Mucosa of descending colon (tissue), 3 donors: ENCODE data around the gene CNTN4. TPM values are rescaled to one million over a fixed set of nuclear protein-coding genes. Genes with fewer than 3 reads are reported as not detected.
"Not testable (repeated sequence)": the region's sequence is repeated elsewhere in the genome, so short reads cannot be mapped to it uniquely, and the experiment has no call there.

Experiments used
- ATAC-seq: fragments of 200-7000 bp; cut with Tn5 transposase; one replicate; pipeline ENCODE4 v1.9.1; 2020; ENCODE audit warnings: mild to moderate bottlenecking, moderate library complexity
- DNase-seq, 3 donors: peaks; one replicate each; pipeline ENCODE4 v3.0.0-alpha.2; 2020
- H3K36me3 ChIP-seq: fragments of 200-600 bp; one replicate; pipeline ENCODE4 v1.8.0; 2021; ENCODE audit warnings: low read depth, mild to moderate bottlenecking
- H3K4me1 ChIP-seq: fragments of 200-600 bp; one replicate; pipeline ENCODE4 v1.8.0; 2021; ENCODE audit warnings: low read depth, mild to moderate bottlenecking
- H3K4me3 ChIP-seq: fragments of 200-600 bp; one replicate; pipeline ENCODE4 v1.8.0; 2021; ENCODE audit warnings: mild to moderate bottlenecking
- H3K9me3 ChIP-seq: fragments of 200-600 bp; one replicate; pipeline ENCODE4 v1.8.0; 2021; ENCODE audit warnings: mild to moderate bottlenecking
- intact Hi-C, 2 donors: fragments of 100-400 bp; cut with DNase I in 1 of 2; cut with micrococcal nuclease in 1 of 2; formaldehyde crosslinking; loops; one replicate each; pipeline versions ENCODE4 v1.11.0 to v1.11.1; 2022; cut with DNase I, micrococcal nuclease
- total RNA-seq, 3 donors: library from RNA; stranded (reverse); fragmentation: NEBNext Ultra II Directional in 2 of 3; extraction: Animal tissue kit (Norgen Biotek cat#: 25700) in 2 of 3; gene quantifications; one replicate each; pipeline versions ENCODE4 v1.2.1 to v1.2.4, GENCODE V29; 2021 to 2023
- TF ChIP-seq, protein P1 (sequence below): fragments of 200-600 bp; IDR thresholded peaks from one replicate; pipeline ENCODE4 v1.8.0; 2022; ENCODE audit warnings: antibody characterized with exemption, mild to moderate bottlenecking
- donor health status: DM: no; HTN: no; CAD: no; lungs with moderate emphysema.
- donor health status: DM: no; HTN: no; CAD: no.
- donor health status: DM: no; HTN: yes; CAD: no.

The CNTN4 gene
- total RNA-seq, 3 donors from 2014 or later = 7.8 to 41.1 (median 13.4) TPM

DNA sequence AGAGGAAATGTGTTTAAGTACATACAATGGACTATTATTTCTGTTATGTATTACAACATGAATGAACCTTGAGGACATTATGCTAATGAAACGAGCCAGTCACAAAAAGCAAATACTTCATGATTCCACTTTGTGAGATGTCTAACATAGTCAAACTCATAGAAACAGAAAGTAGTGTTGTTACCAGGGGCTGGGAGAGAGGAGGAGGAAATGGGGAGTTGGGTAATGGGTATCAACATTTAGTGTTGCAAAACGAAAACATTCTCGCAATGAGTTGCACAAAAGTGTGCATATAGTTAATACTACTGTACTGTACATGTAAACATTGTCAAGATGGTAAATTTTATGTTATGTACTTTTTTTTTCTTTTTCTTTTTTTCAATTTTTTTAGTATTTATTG is 817.2 kb downstream of the CNTN4 start:
- Histone ChIP-seq H3K4me1 (no peaks in the 10 kb centered on the region), H3K36me3 (no peaks in the 10 kb centered on the region), H3K9me3 (no peaks in the 10 kb centered on the region), H3K4me3 (no peak overlapping the region)
- intact Hi-C loops = no loop called here
- ATAC-seq = no peak
- TF ChIP-seq, protein P1, sequence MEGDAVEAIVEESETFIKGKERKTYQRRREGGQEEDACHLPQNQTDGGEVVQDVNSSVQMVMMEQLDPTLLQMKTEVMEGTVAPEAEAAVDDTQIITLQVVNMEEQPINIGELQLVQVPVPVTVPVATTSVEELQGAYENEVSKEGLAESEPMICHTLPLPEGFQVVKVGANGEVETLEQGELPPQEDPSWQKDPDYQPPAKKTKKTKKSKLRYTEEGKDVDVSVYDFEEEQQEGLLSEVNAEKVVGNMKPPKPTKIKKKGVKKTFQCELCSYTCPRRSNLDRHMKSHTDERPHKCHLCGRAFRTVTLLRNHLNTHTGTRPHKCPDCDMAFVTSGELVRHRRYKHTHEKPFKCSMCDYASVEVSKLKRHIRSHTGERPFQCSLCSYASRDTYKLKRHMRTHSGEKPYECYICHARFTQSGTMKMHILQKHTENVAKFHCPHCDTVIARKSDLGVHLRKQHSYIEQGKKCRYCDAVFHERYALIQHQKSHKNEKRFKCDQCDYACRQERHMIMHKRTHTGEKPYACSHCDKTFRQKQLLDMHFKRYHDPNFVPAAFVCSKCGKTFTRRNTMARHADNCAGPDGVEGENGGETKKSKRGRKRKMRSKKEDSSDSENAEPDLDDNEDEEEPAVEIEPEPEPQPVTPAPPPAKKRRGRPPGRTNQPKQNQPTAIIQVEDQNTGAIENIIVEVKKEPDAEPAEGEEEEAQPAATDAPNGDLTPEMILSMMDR = no peak
- DNase-seq = no peak

DNA sequence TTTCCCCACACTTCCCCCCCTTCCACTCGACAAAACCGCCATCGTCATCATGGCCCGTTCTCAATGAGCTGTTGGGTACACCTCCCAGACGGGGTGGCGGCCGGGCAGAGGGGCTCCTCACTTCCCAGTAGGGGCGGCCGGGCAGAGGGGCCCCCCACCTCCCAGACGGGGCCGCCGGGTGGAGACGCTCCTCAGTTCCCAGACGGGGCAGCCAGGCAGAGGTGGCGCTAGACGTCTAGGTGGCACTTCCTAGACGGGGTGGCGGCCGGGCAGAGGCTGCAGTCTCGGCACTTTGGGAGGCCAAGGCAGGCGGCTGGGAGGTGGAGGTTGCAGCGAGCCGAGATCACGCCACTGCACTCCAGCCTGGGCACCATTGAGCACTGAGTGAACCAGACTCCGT is 818.0 kb downstream of the CNTN4 start:
- H3K4me1 ChIP-seq, H3K36me3 ChIP-seq, H3K9me3 ChIP-seq, ATAC-seq, DNase-seq, intact Hi-C loops, H3K4me3 ChIP-seq: not testable (repeated sequence)

DNA sequence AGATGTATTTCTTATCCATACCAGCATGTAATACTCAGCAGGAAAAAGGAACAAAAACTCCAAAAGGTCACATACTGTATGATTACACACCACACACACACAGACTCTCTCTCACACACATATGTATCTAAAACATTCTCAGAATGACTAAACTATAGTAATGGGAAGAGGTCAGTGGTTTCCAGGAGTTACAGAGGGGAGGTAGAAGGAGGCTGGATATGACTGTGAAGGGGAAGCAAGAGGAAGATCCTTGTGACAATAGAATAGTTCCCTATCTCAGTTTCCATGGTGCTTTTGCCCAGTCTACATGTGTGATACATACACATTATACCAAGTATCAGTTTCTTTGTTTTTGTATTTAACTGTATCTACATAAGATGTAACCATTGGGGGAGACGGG is 821.4 kb downstream of the CNTN4 start:
- DNase-seq (no peak), ATAC-seq (no peak)
- Histone ChIP-seq H3K4me3 (no peak overlapping the region), H3K9me3 (no peaks in the 10 kb centered on the region), H3K36me3 (no peaks in the 10 kb centered on the region), H3K4me1 (no peaks in the 10 kb centered on the region)
- intact Hi-C loops = no loop called here
- TF ChIP-seq, protein P1 = no peak

DNA sequence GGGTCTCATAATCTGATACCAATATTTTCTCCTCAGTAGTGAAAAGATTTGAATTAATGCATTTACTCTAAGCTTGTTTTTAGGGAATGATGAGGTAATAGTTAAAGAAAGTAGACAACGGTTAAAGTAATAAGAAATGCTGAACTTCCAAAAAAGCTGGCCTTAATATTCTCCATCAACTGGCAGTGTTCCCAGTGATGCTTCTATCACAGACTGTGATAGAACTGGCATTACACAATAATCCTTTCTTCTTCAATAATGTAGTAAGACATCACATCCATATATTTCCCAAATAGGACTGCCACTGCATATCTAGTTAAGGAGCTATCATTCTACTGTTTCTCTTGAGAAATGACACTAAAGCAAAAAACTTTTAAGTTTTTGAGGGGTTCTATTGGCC is 822.8 kb downstream of the CNTN4 start:
- H3K9me3 ChIP-seq = no peaks in the 10 kb centered on the region
- intact Hi-C loops = no loop called here
- ATAC-seq (no peak), DNase-seq (no peak)
- H3K4me3 ChIP-seq = no peak overlapping the region
- no peaks in the 10 kb centered on the region for H3K4me1 ChIP-seq
- TF ChIP-seq, protein P1 = no peak
- no peaks in the 10 kb centered on the region for H3K36me3 ChIP-seq

DNA sequence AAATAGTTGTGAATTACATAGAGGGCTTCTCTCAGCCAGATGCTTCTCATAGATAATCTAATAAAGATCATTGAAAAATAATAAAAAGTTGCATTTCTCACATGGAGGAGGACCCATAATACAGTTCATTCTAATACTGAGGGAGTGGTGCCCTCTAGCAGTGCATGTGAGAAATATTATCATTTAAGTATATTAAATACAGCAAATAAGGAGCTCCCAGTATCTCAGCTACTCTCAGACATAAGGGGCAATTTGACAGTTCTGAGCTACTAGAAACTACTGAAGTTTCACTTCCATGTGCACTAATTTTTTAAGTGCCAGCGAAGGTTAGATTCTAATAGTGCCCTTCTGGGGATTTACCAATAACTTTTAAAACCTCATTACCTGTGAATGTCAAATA is 823.2 kb downstream of the CNTN4 start:
- TF ChIP-seq, protein P1 = no peak
- intact Hi-C loops = no loop called here
- Histone ChIP-seq H3K4me3 (no peak overlapping the region), H3K36me3 (no peaks in the 10 kb centered on the region), H3K9me3 (no peaks in the 10 kb centered on the region), H3K4me1 (no peaks in the 10 kb centered on the region)
- ATAC-seq (no peak), DNase-seq (peak in 1 of 3 donors; percentile 12)

DNA sequence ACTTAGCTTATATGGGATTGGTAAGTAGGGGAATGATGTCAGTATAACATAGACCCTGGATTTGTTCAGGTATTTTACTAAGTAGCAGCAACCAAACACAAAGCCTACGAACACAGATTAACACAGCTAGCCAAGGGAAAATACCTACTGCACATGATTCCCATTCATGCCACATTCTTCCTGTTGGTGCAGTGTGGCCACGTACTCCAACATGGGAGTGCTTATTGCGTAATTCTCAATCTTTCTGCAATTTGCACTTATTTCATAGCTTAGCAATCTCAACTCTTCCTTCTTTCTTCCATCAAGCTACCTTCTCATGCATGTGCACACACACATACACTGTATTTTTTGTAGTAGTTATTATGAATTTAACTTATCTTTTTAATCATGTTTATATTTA is 824.7 kb downstream of the CNTN4 start:
- TF ChIP-seq, protein P1 = no peak
- no peaks in the 10 kb centered on the region for H3K9me3 ChIP-seq
- intact Hi-C loops = no loop called here
- no peaks in the 10 kb centered on the region for H3K4me1 ChIP-seq
- ATAC-seq (no peak), DNase-seq (no peak)
- no peaks in the 10 kb centered on the region for H3K36me3 ChIP-seq
- no peak overlapping the region for H3K4me3 ChIP-seq
